Mesenchymal stem cell (in vitro differentiated cells and primary cell): ENCODE measurements around the gene DCST2.

Experiments used
- DNase-seq: peaks from one replicate; pipeline ENCODE4 v3.0.0-alpha.2; 2013
- H2AFZ ChIP-seq: one replicate; pipeline ENCODE4 v1.6.1; 2013; ENCODE audit warnings: low read depth, mild to moderate bottlenecking, control low read depth, inconsistent platforms, low read length, moderate library complexity
- H2AK5ac ChIP-seq: 2 replicates; pipeline ENCODE4 v1.6.1; 2013; ENCODE audit warnings: low read length, moderate library complexity, mild to moderate bottlenecking, inconsistent platforms; ENCODE audit not compliant: severe bottlenecking
- H2BK120ac ChIP-seq: one replicate; pipeline ENCODE4 v1.6.1; 2013; ENCODE audit warnings: low read depth, mild to moderate bottlenecking, inconsistent platforms, low read length, moderate library complexity
- H2BK12ac ChIP-seq, 2 experiments: one replicate each; pipeline ENCODE4 v1.6.1; 2013; ENCODE audit warnings: inconsistent platforms in 2 of 2, low read length in 2 of 2, mild to moderate bottlenecking in 2 of 2, moderate library complexity in 2 of 2, control low read depth in 1 of 2
- H2BK15ac ChIP-seq: one replicate; pipeline ENCODE4 v1.6.1; 2013; ENCODE audit warnings: mild to moderate bottlenecking, low read depth, inconsistent platforms; ENCODE audit not compliant: poor library complexity, severe bottlenecking
- H2BK5ac ChIP-seq: 2 replicates; pipeline ENCODE4 v1.6.1; 2013; ENCODE audit warnings: low read depth, mild to moderate bottlenecking, low read length, control low read depth, inconsistent platforms; ENCODE audit not compliant: poor library complexity, severe bottlenecking
- H3K14ac ChIP-seq, 2 experiments: one replicate each; pipeline ENCODE4 v1.6.1; 2013; ENCODE audit warnings: inconsistent platforms in 2 of 2, low read length in 2 of 2, control low read depth in 1 of 2, mild to moderate bottlenecking in 1 of 2, moderate library complexity in 1 of 2
- H3K18ac ChIP-seq, 2 experiments: one replicate each; pipeline ENCODE4 v1.6.1; 2013; ENCODE audit warnings: inconsistent platforms in 2 of 2, low read length in 2 of 2, control low read depth in 1 of 2, low read depth in 1 of 2, mild to moderate bottlenecking in 1 of 2
- H3K23ac ChIP-seq, 2 experiments: one replicate each; pipeline ENCODE4 v1.6.1; 2013; ENCODE audit warnings: inconsistent platforms in 2 of 2, low read length in 2 of 2, mild to moderate bottlenecking in 2 of 2, moderate library complexity in 2 of 2, control low read depth in 1 of 2
- H3K27ac ChIP-seq: 2 replicates; pipeline ENCODE4 v1.5.1; 2013; ENCODE audit warnings: mild to moderate bottlenecking, moderate library complexity, low read length, control low read depth, inconsistent platforms; ENCODE audit not compliant: poor library complexity, severe bottlenecking
- H3K27me3 ChIP-seq, 2 experiments: 2 replicates each; pipeline versions ENCODE4 v1.6.1 to v1.7.0; 2013; ENCODE audit warnings: low read length in 2 of 2, mild to moderate bottlenecking in 2 of 2, moderate library complexity in 2 of 2, control low read depth in 1 of 2, inconsistent platforms in 1 of 2; ENCODE audit not compliant: control insufficient read depth in 1 of 2, insufficient read depth in 1 of 2
- H3K36me3 ChIP-seq, 2 experiments: 2 replicates each; pipeline versions ENCODE4 v1.6.1 to v1.7.0; 2013; ENCODE audit warnings: low read length in 2 of 2, control low read depth in 1 of 2, inconsistent platforms in 1 of 2, low read depth in 1 of 2, mild to moderate bottlenecking in 1 of 2; ENCODE audit not compliant: insufficient read depth in 2 of 2, control insufficient read depth in 1 of 2
- H3K4ac ChIP-seq, 2 experiments: one replicate each; pipeline ENCODE4 v1.6.1; 2013; ENCODE audit warnings: inconsistent platforms in 2 of 2, low read length in 2 of 2, mild to moderate bottlenecking in 2 of 2, moderate library complexity in 2 of 2, control low read depth in 1 of 2, low read depth in 1 of 2
- H3K4me1 ChIP-seq: 2 replicates; pipeline ENCODE4 v1.6.1; 2013; ENCODE audit warnings: low read depth, low read length, control low read depth; ENCODE audit not compliant: control insufficient read depth, insufficient read depth
- H3K4me2 ChIP-seq: 2 replicates; pipeline ENCODE4 v1.6.1; 2013; ENCODE audit warnings: low read length, mild to moderate bottlenecking, inconsistent platforms; ENCODE audit not compliant: poor library complexity, severe bottlenecking
- H3K4me3 ChIP-seq, 2 experiments: 2 replicates each; pipeline versions ENCODE4 v1.5.1 to v1.7.0; 2013; ENCODE audit warnings: low read length in 2 of 2, mild to moderate bottlenecking in 2 of 2, control low read depth in 1 of 2, low read depth in 1 of 2; ENCODE audit not compliant: insufficient read depth in 1 of 2
- H3K79me1 ChIP-seq: replicated peaks from 2 replicates; pipeline ENCODE4 v1.6.1; 2013; ENCODE audit warnings: mild to moderate bottlenecking, control low read depth, low read length, inconsistent platforms; ENCODE audit not compliant: poor library complexity, severe bottlenecking
- H3K9ac ChIP-seq: 2 replicates; pipeline ENCODE4 v1.7.0; 2013; ENCODE audit warnings: mild to moderate bottlenecking, low read length, moderate library complexity
- H3K9me3 ChIP-seq: 2 replicates; pipeline ENCODE4 v1.7.0; 2013; ENCODE audit warnings: mild to moderate bottlenecking, low read length; ENCODE audit not compliant: control insufficient read depth
- H4K8ac ChIP-seq: one replicate; pipeline ENCODE4 v1.6.1; 2013; ENCODE audit warnings: inconsistent platforms, mild to moderate bottlenecking, low read length, moderate library complexity
- H4K91ac ChIP-seq: one replicate; pipeline ENCODE4 v1.6.1; 2013; ENCODE audit warnings: mild to moderate bottlenecking, low read length, inconsistent platforms
- WGBS: methylation state at CpG from one replicate; pipeline ENCODE4 v1.1.7; 2013; ENCODE audit warnings: mixed read lengths; 5-methylcytosine and 5-hydroxymethylcytosine counted together

DCST2 gene

GRCh38 chr1:155023627-155024026 lies 10.0 kb downstream of the DCST2 start:
- Histone ChIP-seq H3K4ac (no peak overlapping the region), H3K18ac (no peak overlapping the region), H3K4me2 (no peak overlapping the region), H2BK12ac (no peak overlapping the region), H3K36me3 (no peaks in the 10 kb centered on the region), H3K9me3 (no peaks in the 10 kb centered on the region), H4K8ac (no peak overlapping the region), H2BK120ac (no peak overlapping the region), H2BK5ac (no peak overlapping the region), H3K9ac (no peak overlapping the region), H4K91ac (no peak overlapping the region), H3K23ac (no peak overlapping the region), H3K27ac (no peak overlapping the region), H3K4me1 (peaks cover 18% of the 10 kb centered on the region), H3K14ac (no peak overlapping the region), H2BK15ac (no peak overlapping the region), H3K79me1 (peaks cover 4% of the 10 kb centered on the region), H2AK5ac (no peak overlapping the region), H3K4me3 (no peak overlapping the region), H3K27me3 (no peaks in the 10 kb centered on the region), H2AFZ (no peak overlapping the region)
- WGBS = 86% methylated on average over 5 of the region's 5 CpGs
- DNase-seq = no peak

GRCh38 chr1:155022927-155023236 lies 10.7 kb downstream of the DCST2 start:
- Histone ChIP-seq H2BK5ac (no peak overlapping the region), H3K4ac (no peak overlapping the region), H3K9me3 (no peaks in the 10 kb centered on the region), H2BK12ac (no peak overlapping the region), H3K4me3 (no peak overlapping the region), H3K14ac (no peak overlapping the region), H3K79me1 (peaks cover 7% of the 10 kb centered on the region), H3K4me1 (peaks cover 24% of the 10 kb centered on the region), H3K36me3 (no peaks in the 10 kb centered on the region), H3K27ac (no peak overlapping the region), H2BK120ac (no peak overlapping the region), H3K27me3 (no peaks in the 10 kb centered on the region), H3K18ac (no peak overlapping the region), H3K4me2 (no peak overlapping the region), H4K91ac (no peak overlapping the region), H2BK15ac (no peak overlapping the region), H2AFZ (no peak overlapping the region), H2AK5ac (no peak overlapping the region), H3K23ac (no peak overlapping the region), H3K9ac (no peak overlapping the region), H4K8ac (no peak overlapping the region)
- no peak for DNase-seq
- WGBS = 90% methylated on average over 4 of the region's 4 CpGs

GRCh38 chr1:155022136-155022926 lies 11.2 kb downstream of the DCST2 start:
- no peak for DNase-seq
- H3K9me3 ChIP-seq = no peaks in the 10 kb centered on the region
- H3K14ac ChIP-seq = no peak overlapping the region
- no peak overlapping the region for H3K4me2 ChIP-seq
- no peak overlapping the region for H3K18ac ChIP-seq
- no peak overlapping the region for H4K8ac ChIP-seq
- H3K4ac ChIP-seq = no peak overlapping the region
- no peak overlapping the region for H2AFZ ChIP-seq
- H2BK15ac ChIP-seq = no peak overlapping the region
- H3K4me3 ChIP-seq = no peak overlapping the region
- WGBS = 93% methylated on average over 7 of the region's 8 CpGs
- no peak overlapping the region for H4K91ac ChIP-seq
- no peak overlapping the region for H2BK12ac ChIP-seq
- H3K23ac ChIP-seq = no peak overlapping the region
- H2BK120ac ChIP-seq = no peak overlapping the region
- peaks cover 8% of the 10 kb centered on the region for H3K79me1 ChIP-seq
- no peak overlapping the region for H3K9ac ChIP-seq
- peaks cover 28% of the 10 kb centered on the region for H3K4me1 ChIP-seq
- H2AK5ac ChIP-seq = no peak overlapping the region
- H2BK5ac ChIP-seq = no peak overlapping the region
- no peak overlapping the region for H3K27ac ChIP-seq
- H3K36me3 ChIP-seq = no peaks in the 10 kb centered on the region
- no peaks in the 10 kb centered on the region for H3K27me3 ChIP-seq

- H3K23ac ChIP-seq = no peak overlapping the region
- H3K18ac ChIP-seq = no peak overlapping the region
- peak overlapping the region; percentile 11 for H4K91ac ChIP-seq
- H2AFZ ChIP-seq = no peak overlapping the region
- peaks cover 28% of the 10 kb centered on the region for H3K4me1 ChIP-seq
- no peaks in the 10 kb centered on the region for H3K9me3 ChIP-seq
- H3K79me1 ChIP-seq = peaks cover 8% of the 10 kb centered on the region
- DNase-seq = no peak
- H2BK120ac ChIP-seq = no peak overlapping the region
- no peak overlapping the region for H3K4ac ChIP-seq
- WGBS = 85% methylated on average over 11 of the region's 11 CpGs
- no peaks in the 10 kb centered on the region for H3K27me3 ChIP-seq
- H3K27ac ChIP-seq = no peak overlapping the region
- H2BK5ac ChIP-seq = no peak overlapping the region
- H3K14ac ChIP-seq = no peak overlapping the region
- no peak overlapping the region for H3K9ac ChIP-seq
- H3K36me3 ChIP-seq = peaks cover 21 to 24% of the 10 kb centered on the region in 2 experiments
- H2BK15ac ChIP-seq = no peak overlapping the region
- H2BK12ac ChIP-seq = no peak overlapping the region
- no peak overlapping the region for H4K8ac ChIP-seq
- no peak overlapping the region for H2AK5ac ChIP-seq
- no peak overlapping the region for H3K4me2 ChIP-seq
- H3K4me3 ChIP-seq = peak overlapping the region in 1 of 2 experiments; percentile 50
Observed at GRCh38 chr1:155019377-155020245, 14.0 kb downstream of the DCST2 start.
